ENCODE measurements around the gene MTRF1L. TPM values are rescaled to one million over a fixed set of nuclear protein-coding genes. Genes with fewer than 3 reads are reported as not detected.
A peak's percentile ranks its signal among the peaks of the same experiment; 100 is the strongest.

The MTRF1L gene
- total and polyA plus RNA-seq, 2 of the 13 experiments (the other 11 are each of a cell fraction or from before 2014, with no cell fraction given), result 17.6 to 28.7 TPM

DNA sequence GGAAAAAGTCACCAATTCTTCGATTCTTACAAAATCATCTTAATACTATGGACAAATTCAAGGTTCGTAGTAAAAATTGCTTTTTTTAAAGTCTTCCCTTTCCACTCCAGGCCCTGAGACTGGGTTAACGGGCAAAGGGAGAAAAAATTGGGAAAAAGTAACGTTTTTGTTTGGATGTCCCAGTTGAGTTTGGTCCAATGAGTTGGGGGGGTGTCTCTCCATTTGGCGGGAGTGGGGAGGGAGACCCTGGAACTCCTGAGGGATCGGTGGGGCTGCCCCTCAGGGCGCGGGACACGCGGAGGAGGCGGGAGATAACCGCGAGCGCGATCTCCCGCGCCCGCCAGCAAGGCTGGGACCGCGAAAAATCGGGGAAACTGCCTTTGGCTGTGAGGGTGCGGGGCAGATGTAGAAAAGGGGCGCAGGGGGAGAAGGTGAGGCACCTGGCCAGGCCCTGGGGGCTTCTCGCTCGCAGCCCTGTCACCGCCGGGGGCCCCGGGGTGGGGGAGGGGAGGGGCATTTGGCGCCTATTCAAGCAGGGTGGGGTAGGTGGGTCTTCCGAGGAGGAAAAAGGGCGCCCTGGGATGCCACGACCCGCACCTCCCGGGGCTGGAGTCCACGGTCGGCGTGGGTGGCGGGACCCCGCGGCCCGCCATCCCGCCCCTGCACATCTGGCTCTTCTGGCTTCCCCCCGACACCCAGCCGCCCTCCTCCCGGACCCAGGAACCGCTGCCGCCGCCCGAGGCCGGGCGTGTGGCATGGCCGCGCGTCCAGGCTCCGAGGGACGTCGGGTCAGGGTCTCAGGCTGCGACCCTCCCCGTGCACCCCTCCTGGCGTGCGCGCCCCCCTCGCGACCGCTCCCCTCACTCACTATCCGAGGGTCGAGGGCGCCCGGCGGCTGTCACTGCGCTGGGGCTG lies 20.3 kb downstream of the MTRF1L start (continued):
- 0 out of 2 replicates have a peak, but pooled peaks have one; percentile 43 for TF ChIP-seq MED13 (CRISPR knock-in tag; IDR thresholded peaks at IDR 0.05)
- no peak for TF ChIP-seq ZNF616 (CRISPR knock-in tag; IDR thresholded peaks at IDR 0.05; ENCODE audit: low read depth)
- no peak for TF ChIP-seq SKI (IDR thresholded peaks at IDR 0.05; ENCODE audit: partially characterized antibody)
- TF ChIP-seq, protein P1, sequence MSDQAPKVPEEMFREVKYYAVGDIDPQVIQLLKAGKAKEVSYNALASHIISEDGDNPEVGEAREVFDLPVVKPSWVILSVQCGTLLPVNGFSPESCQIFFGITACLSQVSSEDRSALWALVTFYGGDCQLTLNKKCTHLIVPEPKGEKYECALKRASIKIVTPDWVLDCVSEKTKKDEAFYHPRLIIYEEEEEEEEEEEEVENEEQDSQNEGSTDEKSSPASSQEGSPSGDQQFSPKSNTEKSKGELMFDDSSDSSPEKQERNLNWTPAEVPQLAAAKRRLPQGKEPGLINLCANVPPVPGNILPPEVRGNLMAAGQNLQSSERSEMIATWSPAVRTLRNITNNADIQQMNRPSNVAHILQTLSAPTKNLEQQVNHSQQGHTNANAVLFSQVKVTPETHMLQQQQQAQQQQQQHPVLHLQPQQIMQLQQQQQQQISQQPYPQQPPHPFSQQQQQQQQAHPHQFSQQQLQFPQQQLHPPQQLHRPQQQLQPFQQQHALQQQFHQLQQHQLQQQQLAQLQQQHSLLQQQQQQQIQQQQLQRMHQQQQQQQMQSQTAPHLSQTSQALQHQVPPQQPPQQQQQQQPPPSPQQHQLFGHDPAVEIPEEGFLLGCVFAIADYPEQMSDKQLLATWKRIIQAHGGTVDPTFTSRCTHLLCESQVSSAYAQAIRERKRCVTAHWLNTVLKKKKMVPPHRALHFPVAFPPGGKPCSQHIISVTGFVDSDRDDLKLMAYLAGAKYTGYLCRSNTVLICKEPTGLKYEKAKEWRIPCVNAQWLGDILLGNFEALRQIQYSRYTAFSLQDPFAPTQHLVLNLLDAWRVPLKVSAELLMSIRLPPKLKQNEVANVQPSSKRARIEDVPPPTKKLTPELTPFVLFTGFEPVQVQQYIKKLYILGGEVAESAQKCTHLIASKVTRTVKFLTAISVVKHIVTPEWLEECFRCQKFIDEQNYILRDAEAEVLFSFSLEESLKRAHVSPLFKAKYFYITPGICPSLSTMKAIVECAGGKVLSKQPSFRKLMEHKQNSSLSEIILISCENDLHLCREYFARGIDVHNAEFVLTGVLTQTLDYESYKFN (CRISPR knock-in tag; conservative IDR thresholded peaks at IDR 0.05), result no peak
- no peak for TF ChIP-seq SRF (IDR thresholded peaks at IDR 0.05; ENCODE audit: low read depth, low read length)
- TF ChIP-seq CHCHD3 (CRISPR knock-in tag; IDR thresholded peaks at IDR 0.05), result no peak
- TF ChIP-seq, protein P2, sequence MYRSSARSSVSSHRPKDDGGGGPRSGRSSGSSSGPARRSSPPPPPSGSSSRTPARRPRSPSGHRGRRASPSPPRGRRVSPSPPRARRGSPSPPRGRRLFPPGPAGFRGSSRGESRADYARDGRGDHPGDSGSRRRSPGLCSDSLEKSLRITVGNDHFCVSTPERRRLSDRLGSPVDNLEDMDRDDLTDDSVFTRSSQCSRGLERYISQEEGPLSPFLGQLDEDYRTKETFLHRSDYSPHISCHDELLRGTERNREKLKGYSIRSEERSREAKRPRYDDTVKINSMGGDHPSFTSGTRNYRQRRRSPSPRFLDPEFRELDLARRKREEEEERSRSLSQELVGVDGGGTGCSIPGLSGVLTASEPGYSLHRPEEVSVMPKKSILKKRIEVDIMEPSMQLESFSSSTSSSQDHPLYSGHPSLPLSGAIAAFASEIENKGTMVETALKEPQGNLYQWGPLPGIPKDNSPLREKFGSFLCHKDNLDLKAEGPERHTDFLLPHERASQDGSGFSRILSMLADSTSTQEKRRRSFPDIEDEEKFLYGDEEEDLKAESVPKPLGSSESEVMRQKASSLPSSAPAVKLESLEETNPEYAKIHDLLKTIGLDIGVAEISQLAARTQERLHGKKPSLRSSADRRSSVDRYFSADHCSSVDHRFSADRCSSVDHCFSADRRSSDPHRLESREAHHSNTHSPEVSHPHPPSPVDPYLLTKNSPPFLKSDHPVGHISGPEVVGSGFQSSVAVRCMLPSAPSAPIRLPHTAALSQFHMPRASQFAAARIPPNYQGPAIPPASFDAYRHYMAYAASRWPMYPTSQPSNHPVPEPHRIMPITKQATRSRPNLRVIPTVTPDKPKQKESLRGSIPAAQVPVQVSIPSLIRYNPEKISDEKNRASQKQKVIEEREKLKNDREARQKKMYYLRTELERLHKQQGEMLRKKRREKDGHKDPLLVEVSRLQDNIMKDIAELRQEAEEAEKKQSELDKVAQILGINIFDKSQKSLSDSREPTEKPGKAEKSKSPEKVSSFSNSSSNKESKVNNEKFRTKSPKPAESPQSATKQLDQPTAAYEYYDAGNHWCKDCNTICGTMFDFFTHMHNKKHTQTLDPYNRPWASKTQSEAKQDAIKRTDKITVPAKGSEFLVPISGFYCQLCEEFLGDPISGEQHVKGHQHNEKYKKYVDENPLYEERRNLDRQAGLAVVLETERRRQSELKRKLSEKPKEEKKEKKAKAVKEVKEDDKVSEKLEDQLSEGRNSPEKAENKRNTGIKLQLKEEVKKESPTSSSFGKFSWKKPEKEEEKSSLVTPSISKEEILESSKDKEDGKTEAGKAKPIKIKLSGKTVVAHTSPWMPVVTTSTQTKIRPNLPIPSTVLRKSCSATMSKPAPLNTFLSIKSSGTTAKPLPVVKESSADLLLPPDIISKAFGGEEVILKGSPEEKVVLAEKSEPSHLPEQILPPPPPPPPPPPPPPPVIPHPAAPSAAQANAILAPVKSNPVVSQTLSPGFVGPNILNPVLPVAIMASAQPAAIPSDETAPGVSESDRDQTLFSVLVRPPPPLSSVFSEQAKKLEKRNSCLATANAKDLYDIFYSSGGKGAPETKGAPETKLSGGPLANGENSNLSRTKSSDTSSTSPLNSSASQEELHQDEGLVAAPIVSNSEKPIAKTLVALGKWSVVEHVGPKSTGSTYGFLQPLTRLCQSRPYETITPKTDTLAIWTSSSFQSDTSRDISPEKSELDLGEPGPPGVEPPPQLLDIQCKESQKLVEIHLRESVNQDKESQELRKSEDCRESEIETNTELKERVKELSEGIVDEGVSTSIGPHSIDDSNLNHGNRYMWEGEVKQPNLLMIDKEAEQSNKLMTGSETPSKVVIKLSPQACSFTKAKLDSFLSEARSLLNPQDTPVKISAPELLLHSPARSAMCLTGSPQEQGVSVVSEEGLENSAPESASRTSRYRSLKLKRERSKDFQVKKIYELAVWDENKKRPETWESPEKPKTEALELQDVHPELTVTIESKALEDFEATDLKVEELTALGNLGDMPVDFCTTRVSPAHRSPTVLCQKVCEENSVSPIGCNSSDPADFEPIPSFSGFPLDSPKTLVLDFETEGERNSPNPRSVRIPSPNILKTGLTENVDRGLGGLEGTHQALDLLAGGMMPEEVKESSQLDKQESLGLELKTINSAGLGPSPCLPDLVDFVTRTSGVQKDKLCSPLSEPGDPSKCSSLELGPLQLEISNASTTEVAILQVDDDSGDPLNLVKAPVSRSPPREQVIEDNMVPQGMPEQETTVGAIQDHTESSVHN (CRISPR knock-in tag; IDR thresholded peaks at IDR 0.05), result no peak
- no peak for TF ChIP-seq NFE2L2 (IDR thresholded peaks at IDR 0.05; ENCODE audit: low read length)
- TF ChIP-seq EED (CRISPR knock-in tag; IDR thresholded peaks at IDR 0.05), result no peak
- TF ChIP-seq IKZF1 (IDR thresholded peaks at IDR 0.05), result no peak
- TF ChIP-seq, protein P3, sequence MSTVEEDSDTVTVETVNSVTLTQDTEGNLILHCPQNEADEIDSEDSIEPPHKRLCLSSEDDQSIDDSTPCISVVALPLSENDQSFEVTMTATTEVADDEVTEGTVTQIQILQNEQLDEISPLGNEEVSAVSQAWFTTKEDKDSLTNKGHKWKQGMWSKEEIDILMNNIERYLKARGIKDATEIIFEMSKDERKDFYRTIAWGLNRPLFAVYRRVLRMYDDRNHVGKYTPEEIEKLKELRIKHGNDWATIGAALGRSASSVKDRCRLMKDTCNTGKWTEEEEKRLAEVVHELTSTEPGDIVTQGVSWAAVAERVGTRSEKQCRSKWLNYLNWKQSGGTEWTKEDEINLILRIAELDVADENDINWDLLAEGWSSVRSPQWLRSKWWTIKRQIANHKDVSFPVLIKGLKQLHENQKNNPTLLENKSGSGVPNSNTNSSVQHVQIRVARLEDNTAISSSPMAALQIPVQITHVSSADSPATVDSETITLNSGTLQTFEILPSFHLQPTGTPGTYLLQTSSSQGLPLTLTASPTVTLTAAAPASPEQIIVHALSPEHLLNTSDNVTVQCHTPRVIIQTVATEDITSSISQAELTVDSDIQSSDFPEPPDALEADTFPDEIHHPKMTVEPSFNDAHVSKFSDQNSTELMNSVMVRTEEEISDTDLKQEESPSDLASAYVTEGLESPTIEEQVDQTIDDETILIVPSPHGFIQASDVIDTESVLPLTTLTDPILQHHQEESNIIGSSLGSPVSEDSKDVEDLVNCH (CRISPR knock-in tag; IDR thresholded peaks at IDR 0.05), result no peak

All from HepG2 (cell line).